Kidney epithelial cell (primary cell): ENCODE measurements around the gene CFAP210. TPM values are rescaled to one million over a fixed set of nuclear protein-coding genes. Genes with fewer than 3 reads are reported as not detected.
"Not testable (repeated sequence)": the region's sequence is repeated elsewhere in the genome, so short reads cannot be mapped to it uniquely, and the experiment has no call there.

ENCODE experiments used
- DNase-seq: peaks from one replicate; pipeline ENCODE4 v3.0.0-alpha.2; 2010; ENCODE audit warnings: low read depth
- H3K27me3 ChIP-seq: 2 replicates; pipeline ENCODE4 v1.6.0; 2011; ENCODE audit warnings: low read length; ENCODE audit not compliant: control insufficient read depth, insufficient read depth
- H3K36me3 ChIP-seq: 2 replicates; pipeline ENCODE4 v1.5.1; 2011; ENCODE audit warnings: low read length; ENCODE audit not compliant: control insufficient read depth, insufficient read depth
- H3K4me3 ChIP-seq: 2 replicates; pipeline ENCODE4 v1.5.1; 2011; ENCODE audit warnings: low read depth, mild to moderate bottlenecking, control low read depth, low read length
- CTCF ChIP-seq: IDR thresholded peaks from 2 replicates; pipeline ENCODE4 v1.5.1; 2011; ENCODE audit warnings: mild to moderate bottlenecking, moderate library complexity, low read length, control low read depth, inconsistent platforms; ENCODE audit not compliant: insufficient read depth, poor library complexity, severe bottlenecking
- total RNA-seq: library from RNA; depleted of rRNA; stranded (reverse); fragments of >200 nt; gene quantifications from 2 replicates; pipeline ENCODE4 v1.2.3, GENCODE V29; 2015

Gene CFAP210
- total RNA-seq, 1 donor from 2014 or later, result 0.33 TPM

GRCh38 chr2:169636440-169637097, 57.6 kb downstream of the CFAP210 start:
- no peak for TF ChIP-seq CTCF
- Histone ChIP-seq H3K36me3 (no peaks in the 10 kb centered on the region), H3K27me3 (no peaks in the 10 kb centered on the region), H3K4me3 (no peak overlapping the region)
- no peak for DNase-seq

GRCh38 chr2:169625781-169626180, 68.4 kb downstream of the CFAP210 start:
- Histone ChIP-seq H3K4me3 (no peak overlapping the region), H3K36me3 (no peaks in the 10 kb centered on the region), H3K27me3 (no peaks in the 10 kb centered on the region)
- no peak for DNase-seq
- TF ChIP-seq CTCF, result no peak

GRCh38 chr2:169623235-169623634, 71.0 kb downstream of the CFAP210 start:
- Histone ChIP-seq H3K4me3 (no peak overlapping the region), H3K36me3 (no peaks in the 10 kb centered on the region), H3K27me3 (no peaks in the 10 kb centered on the region)
- no peak for TF ChIP-seq CTCF
- no peak for DNase-seq

GRCh38 chr2:169620509-169620908, 73.7 kb downstream of the CFAP210 start:
- H3K4me3 ChIP-seq, result no peak overlapping the region
- no peaks in the 10 kb centered on the region for H3K27me3 ChIP-seq
- TF ChIP-seq CTCF, result no peak
- H3K36me3 ChIP-seq, result no peaks in the 10 kb centered on the region
- DNase-seq, result no peak

GRCh38 chr2:169619946-169620345, 74.3 kb downstream of the CFAP210 start:
- H3K27me3 ChIP-seq, result no peaks in the 10 kb centered on the region
- no peak overlapping the region for H3K4me3 ChIP-seq
- no peaks in the 10 kb centered on the region for H3K36me3 ChIP-seq
- DNase-seq, result no peak
- TF ChIP-seq CTCF, result no peak

- not testable (repeated sequence) for H3K36me3 ChIP-seq, DNase-seq, H3K27me3 ChIP-seq, H3K4me3 ChIP-seq
These were observed 78.2 kb downstream of the CFAP210 start for GRCh38 chr2:169615982-169616381.
